GM21786 (cell line): Measurements from ENCODE around the gene PLXNB2.

ENCODE experiments used
- ATAC-seq: cut with Tn5 transposase; IDR thresholded peaks from one replicate; pipeline ENCODE4 v1.9.1; 2021; ENCODE audit not compliant: unreplicated experiment

The PLXNB2 gene

DNA sequence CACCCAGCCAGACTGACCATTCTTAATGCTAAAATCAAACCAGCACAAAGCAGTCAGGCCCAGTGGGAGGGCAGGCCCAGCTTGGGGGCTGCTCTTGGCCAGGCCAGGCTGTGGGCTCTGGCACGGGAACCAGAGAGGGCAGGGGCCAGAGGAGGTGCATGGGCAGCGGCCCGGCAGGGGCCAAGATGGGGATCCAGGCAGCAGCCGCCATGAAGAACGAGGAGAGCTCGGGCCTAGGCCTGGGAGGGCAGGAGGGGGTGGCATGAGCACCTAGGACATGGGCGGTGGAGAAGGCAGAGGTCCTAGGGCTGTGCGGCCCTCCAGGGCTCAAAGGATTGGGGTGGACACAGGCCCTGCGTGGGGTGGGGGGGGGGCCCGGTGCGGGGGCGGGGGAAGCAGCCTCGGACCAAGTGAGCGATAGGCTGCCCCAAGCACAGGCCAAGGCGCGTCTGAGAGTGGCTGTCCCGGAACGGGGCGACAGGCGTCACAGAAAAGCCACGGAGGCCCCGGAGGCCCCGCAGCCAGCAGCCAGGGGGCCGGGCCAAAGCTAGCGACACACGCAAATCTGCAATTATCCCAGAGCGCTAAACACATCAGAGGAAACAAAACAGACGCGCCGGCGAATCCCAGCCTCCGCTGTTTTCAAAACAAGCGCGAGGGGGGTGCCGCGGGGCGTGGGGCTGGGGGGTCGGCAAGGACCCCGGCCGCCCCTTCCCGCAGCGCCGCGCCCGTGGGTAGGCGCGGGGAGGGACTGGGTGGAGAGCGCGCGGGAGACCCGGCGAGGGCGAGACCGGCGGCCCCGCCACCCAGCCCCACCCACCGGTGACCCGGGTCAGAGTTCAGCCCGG is 8.3 kb downstream of the PLXNB2 start:
- ATAC-seq, result no peak

DNA sequence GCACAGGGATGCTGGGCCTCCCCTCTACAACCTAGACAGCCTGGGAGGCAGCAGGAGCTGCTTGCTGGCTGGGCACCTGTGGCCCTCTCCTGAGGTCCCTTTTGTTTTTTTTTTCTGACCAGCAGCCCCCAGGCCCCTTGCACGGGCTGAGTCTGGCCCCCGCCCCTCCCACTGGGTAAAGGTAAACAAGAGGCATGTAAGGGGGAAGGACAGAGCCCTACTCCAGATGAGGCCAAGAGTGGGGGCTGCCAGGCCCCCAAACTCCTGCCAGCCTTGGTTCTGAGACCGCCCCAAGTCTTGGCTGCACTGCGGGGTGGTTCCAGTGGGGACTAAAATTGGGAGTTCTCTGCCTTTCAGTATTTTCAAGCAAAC is 9.2 kb downstream of the PLXNB2 start:
- ATAC-seq, result no peak

DNA sequence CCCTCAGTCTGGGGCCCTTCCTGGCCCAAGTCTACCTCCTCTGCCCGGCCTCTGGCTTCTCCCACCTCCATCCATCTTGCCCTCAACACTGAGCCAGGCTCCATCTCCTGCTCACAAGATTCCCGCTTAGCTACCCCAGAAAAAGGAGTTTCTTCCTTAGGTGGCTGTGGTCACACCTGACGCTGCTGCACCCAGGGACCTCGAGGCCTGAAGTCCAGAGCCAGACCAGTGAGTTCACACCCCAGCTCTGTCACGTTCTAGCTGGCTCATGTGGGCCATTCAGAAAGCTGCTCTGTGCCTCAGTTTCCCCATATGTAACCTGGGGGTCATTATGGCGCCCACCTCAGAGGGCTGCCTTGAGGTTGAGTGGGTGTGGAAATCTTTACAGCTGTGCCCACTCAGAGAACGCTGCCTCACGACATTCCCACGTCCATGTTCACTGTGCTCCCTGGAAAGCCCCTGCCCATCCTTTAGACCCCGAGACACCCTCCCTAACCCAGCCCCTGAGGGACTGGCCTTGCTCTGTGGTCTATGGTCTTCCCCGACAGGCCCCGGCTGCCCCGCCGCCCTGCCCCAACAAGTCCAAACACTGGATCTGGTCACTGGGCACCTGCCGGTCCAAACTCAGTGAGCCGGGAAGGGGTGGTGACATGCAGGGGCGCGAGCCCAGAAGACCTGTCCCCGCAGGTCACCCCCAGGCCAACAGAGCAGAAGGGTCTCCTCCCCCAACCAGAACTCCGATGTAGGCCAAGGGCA is 9.8 kb downstream of the PLXNB2 start:
- no peak for ATAC-seq

DNA sequence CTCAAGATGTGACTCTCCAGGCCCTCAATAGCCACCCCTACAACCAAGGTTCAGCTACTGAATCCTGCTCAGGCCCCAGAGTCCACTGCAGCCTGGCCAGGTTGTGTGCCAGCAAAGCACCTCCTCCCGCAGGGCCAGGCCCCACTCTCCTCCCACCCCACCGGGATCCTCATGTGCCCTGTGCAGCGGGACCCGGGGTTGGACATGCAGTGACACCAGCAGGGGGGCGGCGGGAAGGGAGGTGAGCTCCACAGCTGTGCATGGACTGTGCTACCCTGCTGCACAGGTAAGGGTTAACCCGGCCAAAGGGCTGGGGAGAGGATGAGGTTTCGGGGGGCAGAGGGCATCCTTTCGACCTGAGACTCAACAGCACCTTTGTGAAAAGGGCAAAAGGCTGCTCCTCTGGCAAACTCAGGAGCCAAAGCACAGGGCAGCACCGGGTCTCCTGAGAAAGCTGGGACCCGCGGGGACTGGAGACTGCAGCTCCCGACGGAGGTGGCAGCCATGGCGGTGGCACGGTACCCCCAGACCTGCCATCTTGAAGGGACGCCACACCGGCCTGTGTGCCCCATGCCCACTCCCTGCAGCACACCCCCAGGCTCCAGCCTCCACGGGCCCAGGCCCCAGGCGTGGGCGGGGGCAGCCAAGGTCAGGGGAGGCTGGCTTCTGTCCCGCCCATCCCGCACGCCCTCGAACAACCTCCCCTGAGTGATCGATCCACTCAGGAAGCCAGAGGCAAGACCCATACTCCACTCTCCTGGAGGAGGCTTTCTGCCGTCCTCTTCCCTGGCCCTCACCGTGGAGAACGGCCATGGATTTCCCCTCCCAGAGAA is 10.6 kb downstream of the PLXNB2 start:
- no peak for ATAC-seq

GRCh38 chr22:50294319-50294656 is 13.2 kb downstream of the PLXNB2 start:
- no peak for ATAC-seq

DNA sequence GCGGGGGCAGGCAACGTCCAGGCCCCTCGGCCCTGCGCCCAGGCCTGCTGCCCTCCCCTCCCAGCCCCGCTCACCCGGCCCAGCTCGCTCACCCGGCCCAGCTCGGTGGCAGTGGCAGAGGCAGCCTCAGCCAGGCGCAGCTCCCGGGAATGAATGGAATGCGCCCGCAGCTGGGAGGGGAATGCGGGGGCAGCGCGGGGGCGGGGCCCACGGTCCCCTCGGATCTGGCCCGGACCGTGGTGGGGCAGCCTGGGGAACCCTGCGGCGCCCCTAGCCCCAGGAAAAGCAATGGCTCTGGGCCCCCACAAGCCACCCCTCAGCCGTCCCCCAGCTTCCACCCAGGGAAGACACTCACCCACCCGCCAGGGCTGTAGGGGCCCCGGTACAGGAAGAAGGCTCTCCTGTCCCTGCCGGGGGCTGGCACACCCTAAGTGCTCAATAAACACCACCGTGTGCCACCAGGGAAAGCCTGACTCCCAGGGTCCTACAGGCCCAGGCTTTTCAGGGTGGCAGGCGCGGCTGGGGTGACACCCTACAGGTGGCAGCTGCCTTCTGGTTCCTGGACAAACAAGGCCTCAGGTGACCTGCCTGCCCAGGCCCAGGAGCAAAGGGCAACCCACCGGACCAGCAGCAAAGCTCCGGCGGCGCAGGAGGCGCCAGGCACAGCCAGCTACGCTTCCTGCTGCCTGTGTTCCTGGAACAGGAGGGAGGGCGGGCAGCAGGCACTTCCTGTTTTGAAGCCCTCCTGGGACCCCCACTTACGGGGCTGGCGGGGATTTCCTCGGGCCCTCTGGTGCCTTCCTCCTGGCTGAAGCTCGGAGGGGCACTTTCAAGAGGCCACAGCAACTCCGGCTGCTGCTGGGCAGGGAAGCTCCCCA is 13.8 kb downstream of the PLXNB2 start:
- ATAC-seq, result no peak

GRCh38 chr22:50292643-50293440 is 14.6 kb downstream of the PLXNB2 start:
- ATAC-seq, result no peak

DNA sequence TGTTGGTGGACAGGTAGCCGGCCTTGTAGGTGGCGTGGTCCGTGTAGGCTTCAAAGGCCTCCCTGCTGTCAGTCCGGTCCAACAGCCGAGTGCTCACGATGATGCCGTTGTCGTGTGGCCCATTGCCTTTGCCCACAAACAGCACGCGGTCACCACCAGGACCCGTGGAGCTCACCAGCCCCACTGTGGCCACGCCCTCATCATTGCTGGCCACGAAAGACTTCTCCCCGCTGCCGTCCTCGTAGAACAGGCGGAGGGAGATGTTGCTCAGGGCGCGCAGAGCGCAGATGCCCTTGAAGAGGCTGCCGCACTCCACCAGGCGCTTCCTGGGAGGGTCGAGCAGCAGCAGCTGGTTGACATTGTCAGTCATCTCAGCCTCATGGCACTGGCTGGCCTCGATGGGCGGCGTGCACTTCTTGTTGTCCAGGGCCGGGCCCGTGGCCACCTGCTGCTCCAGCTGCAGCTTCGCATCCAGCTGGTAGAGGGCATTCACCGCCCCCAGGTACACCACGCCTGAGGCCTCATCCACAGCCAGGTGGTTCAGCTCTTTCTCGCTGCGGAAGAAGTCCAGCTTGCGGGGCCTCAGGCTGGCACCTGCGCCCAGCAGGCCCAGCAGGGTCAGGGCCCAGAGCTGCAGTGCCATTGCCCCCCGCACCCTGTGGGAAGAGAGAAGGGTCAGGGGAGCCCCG is 17.4 kb downstream of the PLXNB2 start:
- no peak for ATAC-seq

DNA sequence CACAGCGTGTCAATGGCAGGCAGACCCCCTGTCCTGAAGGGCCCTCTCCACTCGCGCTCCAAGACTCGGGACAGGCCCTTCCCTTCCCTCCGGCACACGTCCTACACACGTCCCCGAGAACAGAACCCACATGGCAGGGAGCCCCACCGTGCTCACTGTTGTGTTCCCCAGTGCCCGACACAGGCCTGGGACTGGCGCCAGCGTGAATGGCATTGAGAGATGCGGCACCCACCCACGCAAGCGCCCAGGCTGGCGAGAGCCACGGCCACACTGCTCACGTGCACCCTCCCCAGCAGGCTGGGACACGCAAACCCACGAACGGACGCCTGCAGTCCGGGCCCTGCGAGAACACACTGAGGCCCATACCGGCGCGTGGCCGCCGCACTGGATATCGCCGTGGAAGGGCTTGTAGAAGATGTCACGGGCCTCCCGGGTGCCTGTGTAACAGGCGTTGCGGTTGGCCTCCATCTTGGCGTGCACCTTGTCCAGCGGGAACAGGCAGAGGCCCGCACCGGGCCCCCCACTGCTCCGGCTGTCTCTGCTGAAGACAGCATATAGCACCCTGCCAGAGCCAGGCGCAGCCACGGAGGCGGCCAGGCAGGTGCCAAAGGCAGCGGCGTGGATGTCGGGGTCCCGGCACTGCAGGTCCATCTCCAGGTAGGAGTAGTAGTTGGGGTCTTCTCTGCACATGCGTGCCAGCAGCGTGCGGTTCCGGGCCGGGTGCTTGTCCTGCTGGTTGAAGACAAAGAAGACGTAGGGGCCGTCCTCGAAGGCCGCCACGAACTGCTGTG is 18.1 kb downstream of the PLXNB2 start:
- ATAC-seq, result no peak

GRCh38 chr22:50287731-50288130 is 19.7 kb downstream of the PLXNB2 start:
- no peak for ATAC-seq

DNA sequence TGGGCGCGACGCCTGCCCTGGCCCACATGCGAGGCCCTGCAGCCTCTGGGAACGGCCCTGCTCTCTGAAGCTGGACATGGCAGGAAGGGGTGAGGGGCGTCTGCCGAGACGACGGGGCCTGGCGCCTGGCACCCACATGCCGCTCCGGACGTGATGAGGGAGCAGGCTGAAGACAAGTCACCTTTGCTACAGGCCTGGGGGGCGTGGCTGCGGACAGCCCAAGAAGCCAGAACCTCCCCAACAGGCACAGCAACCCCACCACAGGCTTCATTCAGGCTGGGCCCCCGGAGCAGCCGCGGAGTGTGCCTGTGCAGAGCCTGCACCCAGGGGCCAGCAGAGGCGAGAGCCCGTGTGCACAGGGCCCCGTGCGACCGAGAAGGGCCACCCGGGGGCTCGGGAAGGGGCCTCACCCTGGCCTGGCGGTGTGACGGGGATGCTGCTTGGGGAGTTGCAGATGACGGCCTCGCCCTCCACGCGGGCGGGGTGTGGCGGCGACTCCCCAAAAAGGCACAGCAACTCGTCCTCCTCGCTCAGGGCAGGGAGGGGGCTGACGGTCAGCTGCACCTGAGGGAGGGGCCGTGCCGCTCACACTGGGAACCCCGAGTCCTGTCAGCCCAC is 20.6 kb downstream of the PLXNB2 start:
- ATAC-seq, result no peak

DNA sequence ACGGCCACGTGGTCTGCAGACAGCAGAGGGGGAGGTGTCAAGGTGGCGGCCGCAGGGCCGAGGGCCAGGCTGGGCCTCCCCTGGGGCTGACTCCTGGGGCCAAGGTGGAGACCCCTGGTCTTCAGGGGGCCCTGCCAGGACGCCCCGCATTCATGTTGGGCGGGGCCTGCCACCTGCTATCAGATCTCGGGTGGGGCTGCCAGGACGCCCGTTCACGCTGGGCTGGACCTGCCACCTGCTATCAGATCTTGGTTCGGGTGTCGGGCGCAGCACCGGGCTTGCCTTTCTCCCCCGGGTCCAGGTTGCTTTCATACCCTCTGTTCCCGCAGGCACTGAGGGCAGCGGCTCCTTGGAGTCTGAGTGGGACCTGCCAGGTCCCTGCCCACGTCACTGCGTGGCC is 21.2 kb downstream of the PLXNB2 start:
- ATAC-seq, result no peak

GRCh38 chr22:50285568-50286229 is 21.7 kb downstream of the PLXNB2 start:
- ATAC-seq, result no peak

- no peak for ATAC-seq
These were observed 23.0 kb downstream of the PLXNB2 start for GRCh38 chr22:50284479-50284878.

DNA sequence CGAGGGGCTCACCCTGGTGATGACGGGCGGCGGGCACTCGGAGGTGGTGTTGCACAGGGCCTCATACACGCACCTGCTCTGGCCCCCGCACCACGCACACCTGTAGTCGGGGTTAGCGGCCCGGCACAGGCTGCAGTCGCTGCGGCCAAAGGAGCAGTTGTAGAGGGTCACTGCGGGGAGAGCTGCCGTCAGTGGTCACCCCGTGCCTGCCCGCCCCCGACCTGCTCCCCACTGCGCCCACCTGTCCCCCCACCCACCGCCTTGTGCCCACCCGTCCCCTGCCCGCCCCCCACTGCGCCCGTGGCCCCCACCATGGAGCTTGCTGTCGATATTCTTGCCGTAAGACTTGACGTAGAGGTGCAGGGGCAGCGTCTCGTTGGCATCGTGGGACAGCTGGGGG is 23.6 kb downstream of the PLXNB2 start:
- no peak for ATAC-seq

DNA sequence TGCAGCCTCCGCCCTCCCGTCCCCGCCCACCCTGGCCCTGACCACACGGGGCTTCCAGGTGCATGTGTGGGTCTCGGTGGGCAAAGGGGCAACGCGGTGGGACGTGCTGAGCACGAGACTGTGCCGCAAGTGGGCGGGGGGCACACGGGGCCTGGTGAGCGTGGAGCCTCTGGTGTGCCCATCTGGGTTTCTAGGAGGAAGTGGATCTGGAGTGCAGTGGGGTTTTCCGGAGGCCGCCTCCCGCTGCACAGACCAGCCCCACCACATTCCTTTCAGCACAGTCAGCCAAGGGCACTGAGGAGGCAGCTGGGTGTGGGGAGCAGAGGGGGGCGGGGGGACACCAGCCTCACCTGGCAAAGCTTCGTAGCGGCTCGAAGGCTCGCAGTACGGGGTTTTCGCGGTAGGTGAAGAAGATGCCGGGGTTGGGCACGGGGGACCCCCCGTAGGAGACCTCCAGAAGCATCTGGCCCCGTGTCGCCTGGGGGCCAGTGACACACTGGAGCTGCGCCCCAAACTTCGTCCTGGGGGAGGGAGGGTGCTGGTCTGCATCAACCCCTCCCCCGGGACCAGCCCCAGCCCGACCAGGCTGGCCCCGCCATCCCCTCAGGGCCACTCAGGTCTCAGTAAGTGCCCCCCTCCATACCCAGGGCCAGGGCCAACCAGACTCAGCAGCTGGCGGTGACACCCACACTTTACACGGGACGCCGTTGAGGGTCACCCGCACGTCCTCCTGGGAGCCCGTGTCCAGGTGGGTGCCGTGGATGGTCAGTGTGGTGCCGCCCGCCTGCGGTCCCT is 24.9 kb downstream of the PLXNB2 start:
- ATAC-seq, result no peak

DNA sequence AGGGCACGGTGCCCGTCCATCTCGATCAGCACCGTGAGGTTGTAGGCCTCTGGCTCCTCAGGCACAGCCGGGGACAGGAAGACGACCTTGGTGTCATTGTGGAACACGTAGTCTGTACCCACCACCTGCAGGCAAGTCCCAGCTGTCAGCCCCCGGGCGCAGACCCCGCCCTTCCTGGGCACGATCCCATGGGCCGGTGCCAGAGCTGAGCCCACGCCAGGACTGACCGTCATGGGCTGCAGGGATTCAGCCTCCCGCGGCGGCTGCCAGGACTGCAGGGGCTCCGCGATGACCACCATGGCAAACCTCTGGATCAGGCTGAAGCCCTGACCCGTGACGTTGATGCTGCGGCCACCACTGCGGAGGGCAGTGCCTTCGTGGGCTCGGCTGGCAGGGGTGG is 25.5 kb downstream of the PLXNB2 start:
- no peak for ATAC-seq
